GM23338 (cell line): ENCODE results near the gene TRIO. TPM values are rescaled to one million over a fixed set of nuclear protein-coding genes. Genes with fewer than 3 reads are reported as not detected.
A peak's percentile ranks its signal among the peaks of the same experiment; 100 is the strongest.

Source experiments
- ATAC-seq: fragments of 200-7000 bp; cut with Tn5 transposase; 3 replicates; pipeline ENCODE4 v1.9.1; 2020
- DNase-seq: peaks from one replicate; pipeline ENCODE4 v3.0.0-alpha.2; 2015; ENCODE audit warnings: low spot score
- H2AFZ ChIP-seq: fragments of 200-600 bp; sonication (generic); 2 replicates; pipeline ENCODE4 v1.8.0; 2016; ENCODE audit warnings: antibody characterized with exemption, mild to moderate bottlenecking, moderate library complexity
- H3F3A ChIP-seq: fragments of 200-600 bp; sonication (generic); replicated peaks from 2 replicates; pipeline ENCODE4 v1.8.0; 2017; ENCODE audit warnings: antibody characterized with exemption, mixed run types, low read depth
- H3K27ac ChIP-seq: fragments of 200-600 bp; sonication (generic); 2 replicates; pipeline ENCODE4 v1.6.1; 2016; ENCODE audit warnings: low read depth
- H3K27me3 ChIP-seq: fragments of 200-600 bp; sonication (generic); 2 replicates; pipeline ENCODE4 v1.8.0; 2016; ENCODE audit warnings: mild to moderate bottlenecking, mixed run types, moderate library complexity; ENCODE audit not compliant: insufficient read depth
- H3K36me3 ChIP-seq: fragments of 200-600 bp; sonication (generic); 2 replicates; pipeline ENCODE4 v1.8.0; 2016; ENCODE audit warnings: mild to moderate bottlenecking; ENCODE audit not compliant: insufficient read depth
- H3K4me1 ChIP-seq: fragments of 200-600 bp; sonication (generic); 2 replicates; pipeline ENCODE4 v1.8.0; 2016; ENCODE audit warnings: mild to moderate bottlenecking, moderate library complexity; ENCODE audit not compliant: insufficient read depth
- H3K4me2 ChIP-seq: fragments of 200-600 bp; sonication (generic); 2 replicates; pipeline ENCODE4 v1.7.1; 2017; ENCODE audit warnings: mixed run types
- H3K4me3 ChIP-seq: fragments of 200-600 bp; sonication (generic); 2 replicates; pipeline ENCODE4 v1.6.1; 2016; ENCODE audit warnings: mixed run types
- H3K79me2 ChIP-seq: fragments of 200-600 bp; sonication (generic); replicated peaks from 2 replicates; pipeline ENCODE4 v1.8.0; 2017; ENCODE audit warnings: mild to moderate bottlenecking; ENCODE audit not compliant: insufficient read depth
- H3K9me2 ChIP-seq: fragments of 200-600 bp; sonication (generic); 2 replicates; pipeline ENCODE4 v1.8.0; 2017; ENCODE audit not compliant: insufficient read depth
- H4K20me1 ChIP-seq: fragments of 200-600 bp; sonication (generic); replicated peaks from 2 replicates; pipeline ENCODE4 v1.8.0; 2017; ENCODE audit warnings: mild to moderate bottlenecking; ENCODE audit not compliant: insufficient read depth
- H3K27ac Mint-ChIP-seq: 2 replicates; pipeline ENCODE4 v1.8.0; 2020; ENCODE audit warnings: inconsistent platforms, mild to moderate bottlenecking, moderate library complexity, mixed read lengths
- H3K27me3 Mint-ChIP-seq: 3 replicates; pipeline ENCODE4 v1.8.0; 2022; ENCODE audit warnings: low read depth, mild to moderate bottlenecking, moderate library complexity, mixed read lengths, inconsistent platforms; ENCODE audit not compliant: insufficient read depth, poor library complexity
- H3K36me3 Mint-ChIP-seq: 3 replicates; pipeline ENCODE4 v1.8.0; 2021; ENCODE audit warnings: low read depth, mild to moderate bottlenecking, inconsistent platforms, moderate library complexity, mixed read lengths
- H3K4me1 Mint-ChIP-seq: 3 replicates; pipeline ENCODE4 v1.8.0; 2020; ENCODE audit warnings: mild to moderate bottlenecking, inconsistent platforms, mixed read lengths
- H3K4me3 Mint-ChIP-seq: 3 replicates; pipeline ENCODE4 v1.8.0; 2021; ENCODE audit warnings: moderate library complexity, mild to moderate bottlenecking, inconsistent platforms, mixed read lengths
- H3K9me3 Mint-ChIP-seq: 3 replicates; pipeline ENCODE4 v1.8.0; 2020; ENCODE audit warnings: moderate library complexity, mild to moderate bottlenecking, inconsistent platforms, mixed read lengths
- CTCF ChIP-seq, 2 experiments: fragments of 200-600 bp in 1 of 2; sonication (generic) in 1 of 2; conservative IDR thresholded peaks; 2 replicates each; pipeline versions ENCODE4 v1.5.1 to v1.6.1; 2016 to 2017; ENCODE audit warnings: antibody characterized with exemption in 2 of 2, low read depth in 2 of 2, mild to moderate bottlenecking in 2 of 2, moderate library complexity in 1 of 2
- EZH2phosphoT487 ChIP-seq: fragments of 200-600 bp; sonication (generic); IDR thresholded peaks from one replicate; pipeline ENCODE4 v1.8.1; 2018; ENCODE audit warnings: antibody characterized with exemption; ENCODE audit not compliant: unreplicated experiment
- NANOG ChIP-seq: IDR thresholded peaks from 2 replicates; pipeline ENCODE4 v1.6.1; 2016; ENCODE audit warnings: antibody characterized with exemption, borderline replicate concordance
- POLR2AphosphoS5 ChIP-seq: IDR thresholded peaks from 2 replicates; pipeline ENCODE4 v1.6.1; 2016; ENCODE audit warnings: antibody characterized with exemption, low read depth
- REST ChIP-seq: IDR thresholded peaks from one replicate; pipeline ENCODE4 v1.6.1; 2018; ENCODE audit warnings: antibody characterized with exemption; ENCODE audit not compliant: unreplicated experiment
- polyA plus RNA-seq: library from polyadenylated mRNA; unstranded; fragments of >200 nt; fragmentation: Nextera tagmentation; extraction: Ambion mirVana; gene quantifications from 2 replicates; pipeline ENCODE4 v1.2.1, GENCODE V29; 2016
- total RNA-seq: library from RNA; depleted of rRNA; stranded (reverse); fragments of >200 nt; shearing (Covaris generic); gene quantifications from 2 replicates; pipeline ENCODE4 v1.2.3, GENCODE V29; 2014

Gene TRIO
- total and polyA plus RNA-seq, 2 experiments from 2014 or later = 13.8 to 113 TPM

GRCh38 chr5:14399054-14399692, 256.0 kb downstream of the TRIO start:
- Histone ChIP-seq H3K36me3 (peaks cover 13% of the 10 kb centered on the region), H3K4me1 (no peaks in the 10 kb centered on the region), H4K20me1 (no peaks in the 10 kb centered on the region), H3K4me3 (no peak overlapping the region), H3K79me2 (0 out of 2 replicates have a peak, but pooled peaks cover 3% of the 10 kb centered on the region), H3K27ac (peak overlapping the region; percentile 39; the same call in 1 of the 2 replicates), H3K4me2 (no peak overlapping the region), H2AFZ (no peak overlapping the region), H3K27me3 (no peaks in the 10 kb centered on the region), H3K9me2 (no peaks in the 10 kb centered on the region), H3F3A (no peaks in the 10 kb centered on the region)
- peak; percentile 57 to 75 for TF ChIP-seq CTCF (conservative IDR thresholded peaks at IDR 0.05; ENCODE audit: low read depth in 2 of 2)
- TF ChIP-seq NANOG = no peak
- peaks cover 6% of the 10 kb centered on the region; the same call in 1 of the 3 replicates for H3K9me3 Mint-ChIP-seq
- H3K4me3 Mint-ChIP-seq = no peak overlapping the region
- DNase-seq (peak; percentile 72), ATAC-seq (no peak; the same call in 2 of the 3 replicates)
- H3K27ac Mint-ChIP-seq = no peak overlapping the region
- peaks cover 5% of the 10 kb centered on the region for H3K27me3 Mint-ChIP-seq
- H3K4me1 Mint-ChIP-seq = peaks cover 13% of the 10 kb centered on the region
- peaks cover 54% of the 10 kb centered on the region for H3K36me3 Mint-ChIP-seq

GRCh38 chr5:14400085-14400484, 256.9 kb downstream of the TRIO start:
- no peak overlapping the region for H3K27ac ChIP-seq
- no peaks in the 10 kb centered on the region for H3K27me3 ChIP-seq
- DNase-seq (no peak), ATAC-seq (no peak)
- Mint-ChIP-seq H3K4me1 (peaks cover 13% of the 10 kb centered on the region), H3K4me3 (no peak overlapping the region), H3K27ac (no peak overlapping the region), H3K9me3 (peaks cover 6% of the 10 kb centered on the region; the same call in 1 of the 3 replicates), H3K36me3 (peaks cover 55% of the 10 kb centered on the region), H3K27me3 (peaks cover 5% of the 10 kb centered on the region)
- no peak overlapping the region for H2AFZ ChIP-seq
- H3K36me3 ChIP-seq = peaks cover 8% of the 10 kb centered on the region
- H3K4me1 ChIP-seq = no peaks in the 10 kb centered on the region
- 0 out of 2 replicates have a peak, but pooled peaks cover 3% of the 10 kb centered on the region for H3K79me2 ChIP-seq
- H4K20me1 ChIP-seq = no peaks in the 10 kb centered on the region
- TF ChIP-seq REST (no peak), EZH2phosphoT487 (no peak), POLR2AphosphoS5 (no peak)
- H3K4me2 ChIP-seq = no peak overlapping the region
- no peaks in the 10 kb centered on the region for H3F3A ChIP-seq
- no peak overlapping the region for H3K4me3 ChIP-seq
- H3K9me2 ChIP-seq = no peaks in the 10 kb centered on the region
